Measurements from ENCODE around the gene SEPHS1.

DNA sequence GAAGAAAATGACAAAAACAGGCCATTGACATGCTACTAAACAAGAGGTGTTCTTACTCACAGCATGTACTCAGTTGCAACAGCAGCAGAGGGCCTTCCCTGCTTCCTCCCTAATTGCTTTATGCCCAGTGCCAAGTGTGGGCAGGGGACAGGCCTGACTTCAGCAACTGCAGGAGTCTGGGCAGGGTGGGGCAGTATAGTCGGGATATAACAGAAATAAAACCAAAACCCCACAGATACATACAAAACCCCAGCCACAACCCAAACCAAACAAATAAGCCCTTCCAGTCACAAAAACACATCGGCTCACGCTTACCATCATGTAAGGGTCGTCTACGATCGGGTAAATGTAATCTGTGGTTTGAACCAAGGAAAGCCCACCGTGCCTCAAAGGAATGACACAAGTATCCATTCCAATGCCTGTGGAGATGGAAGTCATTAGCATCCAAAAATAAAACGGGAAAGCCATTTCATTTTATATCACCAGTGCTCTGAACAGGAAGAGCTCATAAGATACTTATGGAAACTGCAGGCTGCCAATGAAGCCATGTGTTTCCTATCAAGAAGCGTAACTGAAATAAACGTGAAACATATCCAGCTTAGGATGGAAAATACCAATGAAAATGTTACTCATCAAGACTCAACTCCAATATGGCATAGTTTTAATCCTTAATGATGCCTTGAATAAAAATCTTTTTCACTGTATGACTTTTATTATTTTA is 9.5 kb downstream of the SEPHS1 start:
- TF ChIP-seq, protein P1, sequence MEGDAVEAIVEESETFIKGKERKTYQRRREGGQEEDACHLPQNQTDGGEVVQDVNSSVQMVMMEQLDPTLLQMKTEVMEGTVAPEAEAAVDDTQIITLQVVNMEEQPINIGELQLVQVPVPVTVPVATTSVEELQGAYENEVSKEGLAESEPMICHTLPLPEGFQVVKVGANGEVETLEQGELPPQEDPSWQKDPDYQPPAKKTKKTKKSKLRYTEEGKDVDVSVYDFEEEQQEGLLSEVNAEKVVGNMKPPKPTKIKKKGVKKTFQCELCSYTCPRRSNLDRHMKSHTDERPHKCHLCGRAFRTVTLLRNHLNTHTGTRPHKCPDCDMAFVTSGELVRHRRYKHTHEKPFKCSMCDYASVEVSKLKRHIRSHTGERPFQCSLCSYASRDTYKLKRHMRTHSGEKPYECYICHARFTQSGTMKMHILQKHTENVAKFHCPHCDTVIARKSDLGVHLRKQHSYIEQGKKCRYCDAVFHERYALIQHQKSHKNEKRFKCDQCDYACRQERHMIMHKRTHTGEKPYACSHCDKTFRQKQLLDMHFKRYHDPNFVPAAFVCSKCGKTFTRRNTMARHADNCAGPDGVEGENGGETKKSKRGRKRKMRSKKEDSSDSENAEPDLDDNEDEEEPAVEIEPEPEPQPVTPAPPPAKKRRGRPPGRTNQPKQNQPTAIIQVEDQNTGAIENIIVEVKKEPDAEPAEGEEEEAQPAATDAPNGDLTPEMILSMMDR (IDR thresholded peaks at IDR 0.05) = no peak
- no peak for TF ChIP-seq EZH2 (IDR thresholded peaks at IDR 0.05; ENCODE audit: borderline replicate concordance, insufficient read depth, low read depth, low read length, poor library complexity, severe bottlenecking)
